Brain microvascular endothelial cell (primary cell): ENCODE measurements around the gene PPFIBP2.

ENCODE experiments used
- DNase-seq: peaks from one replicate; pipeline ENCODE4 v3.0.0-alpha.2; 2020
- H3K27ac ChIP-seq: fragments of 250-450 bp; sonication (Bioruptor Pico); 2 replicates; pipeline ENCODE4 v1.5.1; 2020; ENCODE audit warnings: mild to moderate bottlenecking, moderate library complexity
- H3K27me3 ChIP-seq: fragments of 250-450 bp; sonication (Bioruptor Pico); replicated peaks from 2 replicates; pipeline ENCODE4 v1.5.1; 2020; ENCODE audit warnings: mild to moderate bottlenecking
- H3K36me3 ChIP-seq: fragments of 250-450 bp; sonication (Bioruptor Pico); replicated peaks from 2 replicates; pipeline ENCODE4 v1.5.1; 2020; ENCODE audit warnings: mild to moderate bottlenecking
- H3K4me3 ChIP-seq: 2 replicates; pipeline ENCODE4 v1.5.1; 2011; ENCODE audit warnings: low read depth, mild to moderate bottlenecking, control low read depth, low read length, moderate library complexity
- in situ Hi-C: cut with HindIII; loops from 2 replicates; pipeline ENCODE4 v1.10.0; 2017; ENCODE audit warnings: low sequenced_read_pairs, low pct_ligation_motif_present
- TF ChIP-seq, protein P1 (sequence below): IDR thresholded peaks from 2 replicates; pipeline ENCODE4 v1.5.1; 2011; ENCODE audit warnings: low read depth, mild to moderate bottlenecking, moderate library complexity, low read length, control low read depth, inconsistent platforms; ENCODE audit errors: missing control alignments

PPFIBP2 gene

DNA sequence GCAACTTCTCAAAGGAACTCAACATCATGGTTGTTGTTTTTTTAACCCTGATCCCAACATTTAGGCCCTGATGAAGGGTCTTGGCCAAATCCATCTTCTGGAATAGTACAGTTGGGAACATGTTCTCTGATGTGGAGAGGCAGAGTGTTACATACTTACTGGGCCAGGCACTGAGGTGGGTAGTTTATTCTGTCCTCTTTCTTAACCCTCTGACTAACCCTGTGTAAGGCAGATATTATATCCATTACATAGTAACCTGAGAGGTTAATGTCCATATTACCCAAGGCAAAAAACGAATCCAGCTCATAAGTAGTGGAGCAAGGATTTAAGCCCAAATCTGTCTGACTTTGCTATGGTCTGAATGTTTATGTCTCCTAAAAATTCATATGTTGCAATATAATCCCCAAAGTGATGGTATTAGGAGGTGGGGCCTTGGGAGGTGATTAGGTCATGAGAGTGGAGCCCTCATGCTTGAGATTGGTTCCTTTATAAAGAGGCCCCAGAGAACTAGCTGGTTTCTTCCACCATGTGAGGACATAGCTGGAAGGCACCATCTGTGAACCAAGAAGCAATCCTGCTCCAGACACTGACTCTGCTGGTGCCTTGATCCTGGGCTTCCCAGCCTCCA lies 16.3 kb downstream of the PPFIBP2 start:
- Histone ChIP-seq H3K27me3 (no peaks in the 10 kb centered on the region), H3K36me3 (no peaks in the 10 kb centered on the region), H3K4me3 (no peak overlapping the region), H3K27ac (no peak overlapping the region)
- TF ChIP-seq, protein P1, sequence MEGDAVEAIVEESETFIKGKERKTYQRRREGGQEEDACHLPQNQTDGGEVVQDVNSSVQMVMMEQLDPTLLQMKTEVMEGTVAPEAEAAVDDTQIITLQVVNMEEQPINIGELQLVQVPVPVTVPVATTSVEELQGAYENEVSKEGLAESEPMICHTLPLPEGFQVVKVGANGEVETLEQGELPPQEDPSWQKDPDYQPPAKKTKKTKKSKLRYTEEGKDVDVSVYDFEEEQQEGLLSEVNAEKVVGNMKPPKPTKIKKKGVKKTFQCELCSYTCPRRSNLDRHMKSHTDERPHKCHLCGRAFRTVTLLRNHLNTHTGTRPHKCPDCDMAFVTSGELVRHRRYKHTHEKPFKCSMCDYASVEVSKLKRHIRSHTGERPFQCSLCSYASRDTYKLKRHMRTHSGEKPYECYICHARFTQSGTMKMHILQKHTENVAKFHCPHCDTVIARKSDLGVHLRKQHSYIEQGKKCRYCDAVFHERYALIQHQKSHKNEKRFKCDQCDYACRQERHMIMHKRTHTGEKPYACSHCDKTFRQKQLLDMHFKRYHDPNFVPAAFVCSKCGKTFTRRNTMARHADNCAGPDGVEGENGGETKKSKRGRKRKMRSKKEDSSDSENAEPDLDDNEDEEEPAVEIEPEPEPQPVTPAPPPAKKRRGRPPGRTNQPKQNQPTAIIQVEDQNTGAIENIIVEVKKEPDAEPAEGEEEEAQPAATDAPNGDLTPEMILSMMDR: no peak
- DNase-seq: no peak
- in situ Hi-C loops: no loop called here

DNA sequence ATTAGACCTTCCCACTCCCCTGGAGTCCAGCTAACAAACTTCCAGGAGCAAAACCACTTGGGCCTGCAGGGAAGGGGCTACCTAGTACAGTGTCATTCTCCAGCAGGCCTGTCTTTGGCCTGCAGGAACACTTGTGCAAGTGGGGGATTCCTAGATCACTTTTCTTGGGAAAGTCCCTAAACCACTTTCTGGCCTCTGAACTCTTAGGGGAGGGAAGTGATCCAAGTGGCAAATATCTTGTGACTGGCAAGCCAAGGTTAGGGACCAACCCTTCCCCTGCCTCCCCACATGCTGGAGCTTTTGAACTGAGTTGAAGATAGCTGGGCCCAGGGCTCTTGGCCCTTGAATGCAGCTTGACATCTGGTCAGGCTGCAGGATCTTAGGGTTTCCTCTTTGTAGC lies 17.2 kb downstream of the PPFIBP2 start:
- Histone ChIP-seq H3K4me3 (no peak overlapping the region), H3K36me3 (no peaks in the 10 kb centered on the region), H3K27ac (no peak overlapping the region), H3K27me3 (no peaks in the 10 kb centered on the region)
- DNase-seq: no peak
- in situ Hi-C loops: no loop called here
- TF ChIP-seq, protein P1: no peak

DNA sequence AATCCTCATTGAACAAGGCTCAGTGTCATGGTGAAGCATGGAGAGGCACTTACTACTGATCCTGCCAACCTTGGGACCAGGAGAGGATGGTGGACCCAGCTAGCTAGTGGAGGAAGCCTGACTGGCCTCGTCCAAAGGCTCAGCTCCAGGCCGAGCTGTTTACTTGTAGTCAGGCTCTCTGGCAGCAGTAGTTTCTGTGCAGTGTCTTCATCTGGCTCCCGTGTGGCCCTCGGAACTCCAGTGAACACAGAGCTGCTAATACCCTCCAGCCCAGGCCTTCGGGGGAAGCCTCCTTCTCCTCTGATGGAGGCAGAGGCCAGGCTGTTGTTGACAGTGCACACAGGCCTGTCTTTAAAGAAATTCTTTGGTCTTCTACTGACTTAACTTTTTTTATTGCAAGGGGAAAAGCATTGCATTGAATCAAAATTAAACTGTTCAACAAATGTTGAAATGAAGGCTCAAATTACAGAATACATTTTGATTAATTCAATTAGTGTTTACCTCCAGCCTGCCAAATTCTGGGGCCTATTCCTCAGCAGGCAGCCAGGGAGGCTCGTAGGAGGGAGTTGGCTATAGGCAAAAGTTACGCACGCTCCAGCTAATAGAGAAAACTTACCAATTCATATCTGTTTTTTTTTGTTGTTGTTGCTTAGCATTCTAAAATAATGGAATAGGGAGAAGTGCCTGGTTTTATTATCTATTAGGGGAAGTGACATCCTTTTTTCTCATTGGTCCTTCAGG lies 18.8 kb downstream of the PPFIBP2 start:
- in situ Hi-C loops: no loop called here
- no peak overlapping the region for H3K4me3 ChIP-seq
- H3K27me3 ChIP-seq: no peaks in the 10 kb centered on the region
- no peaks in the 10 kb centered on the region for H3K36me3 ChIP-seq
- TF ChIP-seq, protein P1: no peak
- H3K27ac ChIP-seq: no peak overlapping the region
- no peak for DNase-seq

DNA sequence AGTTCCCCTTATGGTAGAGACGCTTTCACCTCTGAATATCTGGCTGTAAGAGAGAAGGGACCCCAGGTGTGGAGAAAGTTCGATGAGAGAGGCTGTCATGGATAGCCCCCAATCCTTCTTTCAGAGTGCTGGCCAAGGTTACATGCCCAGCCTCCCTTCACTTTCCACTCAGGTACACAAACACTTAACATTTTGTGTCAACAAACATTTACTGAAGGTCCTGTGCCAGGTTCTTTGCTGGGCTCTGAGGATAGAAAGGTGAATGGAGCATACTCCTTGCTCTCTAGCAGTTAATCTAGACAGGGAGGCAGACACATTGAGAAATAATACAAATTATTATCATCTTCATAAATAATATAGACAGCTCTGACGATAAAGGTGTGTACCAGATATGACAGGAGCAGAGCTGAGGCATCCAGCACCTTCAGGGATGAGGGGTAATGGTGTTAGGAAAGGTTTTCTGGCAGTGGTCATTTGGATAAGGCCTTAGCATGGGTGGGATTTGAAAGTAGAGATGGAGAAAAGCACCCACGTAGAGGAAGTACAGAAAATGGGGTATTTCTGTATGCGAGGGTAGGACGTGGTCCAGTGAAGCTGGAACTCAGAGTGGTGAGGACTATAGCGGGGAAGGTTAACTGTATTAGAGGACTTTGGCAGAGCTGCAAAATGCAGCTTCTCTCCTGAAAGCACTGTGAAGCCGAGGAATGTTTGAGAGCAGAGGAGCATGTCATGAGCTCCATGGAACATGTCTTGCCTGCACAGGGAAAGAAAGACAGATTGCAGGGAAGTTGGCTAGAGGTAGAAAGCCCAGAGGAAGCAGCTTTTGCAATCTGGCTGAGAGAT lies 19.6 kb downstream of the PPFIBP2 start:
- no peaks in the 10 kb centered on the region for H3K27me3 ChIP-seq
- no peaks in the 10 kb centered on the region for H3K36me3 ChIP-seq
- TF ChIP-seq, protein P1: no peak
- no peak overlapping the region for H3K27ac ChIP-seq
- in situ Hi-C loops: no loop called here
- H3K4me3 ChIP-seq: no peak overlapping the region
- no peak for DNase-seq

DNA sequence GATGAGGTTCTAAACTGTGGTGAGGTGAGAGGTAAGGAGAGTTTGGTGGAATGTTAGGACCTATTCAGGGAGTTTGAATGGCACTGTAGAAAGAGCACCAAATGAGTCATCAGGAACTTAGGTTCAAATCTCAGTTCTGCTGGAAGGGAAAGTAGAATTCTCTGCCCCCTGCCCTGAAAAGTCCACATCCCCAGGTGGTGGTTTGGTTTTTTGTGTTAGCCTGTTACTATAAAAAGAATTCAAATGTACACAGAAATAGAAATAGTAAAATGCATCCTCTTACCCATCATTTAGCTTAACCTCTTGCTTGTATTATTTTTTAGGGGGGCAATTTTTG lies 20.2 kb downstream of the PPFIBP2 start:
- TF ChIP-seq, protein P1: no peak
- Histone ChIP-seq H3K4me3 (no peak overlapping the region), H3K27me3 (no peaks in the 10 kb centered on the region), H3K36me3 (no peaks in the 10 kb centered on the region), H3K27ac (no peak overlapping the region)
- DNase-seq: no peak
- in situ Hi-C loops: no loop called here
